ENCODE measurements around the gene KLHL2. TPM values are rescaled to one million over a fixed set of nuclear protein-coding genes. Genes with fewer than 3 reads are reported as not detected.
A peak's percentile ranks its signal among the peaks of the same experiment; 100 is the strongest.
"Not testable (repeated sequence)": the region's sequence is repeated elsewhere in the genome, so short reads cannot be mapped to it uniquely, and the experiment has no call there.

The KLHL2 gene
- total RNA-seq, 1 donor from 2014 or later, result 62.5 TPM

DNA sequence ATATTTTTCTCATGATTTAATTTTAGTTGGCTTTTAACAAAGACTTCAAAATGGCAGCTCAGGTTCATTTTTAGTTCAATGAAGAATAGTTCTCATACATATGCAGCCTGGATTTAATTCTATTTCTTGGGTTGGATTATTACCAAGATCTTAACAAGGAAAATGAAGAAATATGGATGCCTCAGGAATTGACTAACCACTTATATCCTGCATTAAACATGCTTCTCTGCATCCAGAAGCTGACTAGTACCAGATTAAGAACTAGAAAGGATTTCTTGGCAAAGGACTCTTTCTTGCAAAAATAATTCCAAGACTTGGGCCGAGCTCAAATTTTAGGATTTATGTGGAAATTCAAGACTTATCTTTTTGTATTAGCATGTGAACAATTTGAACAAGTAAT lies 5.6 kb upstream of the KLHL2 start:
- no peak for DNase-seq

DNA sequence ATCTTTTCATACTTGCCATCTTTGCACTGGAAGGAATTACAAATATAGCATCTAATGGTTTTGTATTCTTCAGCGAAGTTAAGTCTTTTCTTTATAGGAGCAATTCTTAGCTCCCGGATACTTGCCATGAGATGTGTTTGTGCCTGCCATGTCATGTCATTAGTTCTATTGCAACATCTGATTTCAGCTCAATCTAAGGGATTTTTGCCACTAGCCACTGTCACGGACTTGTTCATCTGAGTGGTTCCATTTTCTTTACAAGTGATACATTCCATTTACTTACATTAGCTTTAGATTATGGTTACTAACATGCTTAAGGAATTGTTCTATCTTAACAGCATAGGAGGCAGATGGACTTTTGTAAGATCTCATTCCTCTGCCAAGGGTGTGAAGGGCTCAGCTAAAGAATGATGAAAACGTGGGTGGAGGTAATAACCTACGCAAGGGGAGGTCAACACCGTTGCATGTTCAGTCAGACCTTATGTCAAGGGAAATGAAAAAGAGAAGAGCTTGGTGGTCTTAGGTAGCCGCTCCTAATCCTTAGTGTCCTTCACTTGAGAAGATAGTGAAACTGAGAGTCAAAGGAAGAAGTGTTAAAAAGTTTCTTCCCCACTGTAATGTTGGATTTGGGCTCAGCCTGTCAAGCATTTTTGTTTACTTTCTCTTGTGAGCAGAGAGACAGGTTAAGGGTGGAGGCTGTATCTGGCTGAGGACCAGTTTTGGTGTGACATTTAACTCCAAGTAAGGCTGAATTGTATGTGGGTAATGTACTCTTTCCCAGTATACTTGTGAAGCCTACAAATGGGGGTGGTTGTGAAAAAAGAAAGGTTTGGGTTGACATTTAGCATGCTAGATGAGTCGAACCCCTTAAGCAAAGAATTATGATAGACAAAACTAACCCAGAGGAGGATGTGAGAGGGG lies 3.6 kb upstream of the KLHL2 start:
- DNase-seq, result no peak

DNA sequence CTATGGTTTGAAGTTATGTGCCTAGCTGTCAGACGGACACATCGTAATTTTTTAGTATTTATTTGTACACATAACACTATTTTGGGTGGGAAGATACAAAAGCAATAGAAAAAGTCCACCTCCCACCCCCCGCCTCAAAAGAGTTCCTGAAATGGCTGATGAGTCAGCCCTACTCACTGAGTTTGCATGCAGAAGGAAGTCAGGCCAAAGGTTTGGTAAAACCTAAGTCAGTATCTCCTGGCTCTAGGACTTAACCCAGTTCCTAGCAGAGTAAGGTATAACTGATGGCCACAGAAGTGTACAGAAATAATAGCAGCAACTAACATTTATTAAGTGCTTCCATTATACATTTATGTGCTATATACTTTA lies 2.9 kb upstream of the KLHL2 start:
- DNase-seq, result no peak

DNA sequence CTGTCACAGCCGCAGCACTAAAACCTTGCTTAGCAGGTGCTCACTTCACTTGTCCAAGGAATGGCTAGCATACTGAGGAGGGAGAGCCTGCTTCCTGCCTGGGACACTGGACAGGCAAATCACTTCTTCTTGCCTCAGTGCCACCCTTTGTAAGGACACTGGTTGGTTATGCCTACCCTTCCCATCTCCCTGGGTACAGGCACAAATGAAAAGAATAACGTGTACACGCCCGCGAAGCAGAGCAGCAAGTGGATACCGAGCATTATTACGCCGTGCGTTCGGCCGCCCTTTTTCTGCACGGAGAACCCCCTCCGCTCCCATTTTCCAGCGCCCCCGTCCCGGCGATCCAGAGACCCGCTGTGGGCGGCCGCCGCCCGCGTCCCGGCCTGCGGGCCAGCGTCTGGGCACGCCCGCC lies 338 bp upstream of the KLHL2 start:
- DNase-seq, result peak; percentile 56

DNA sequence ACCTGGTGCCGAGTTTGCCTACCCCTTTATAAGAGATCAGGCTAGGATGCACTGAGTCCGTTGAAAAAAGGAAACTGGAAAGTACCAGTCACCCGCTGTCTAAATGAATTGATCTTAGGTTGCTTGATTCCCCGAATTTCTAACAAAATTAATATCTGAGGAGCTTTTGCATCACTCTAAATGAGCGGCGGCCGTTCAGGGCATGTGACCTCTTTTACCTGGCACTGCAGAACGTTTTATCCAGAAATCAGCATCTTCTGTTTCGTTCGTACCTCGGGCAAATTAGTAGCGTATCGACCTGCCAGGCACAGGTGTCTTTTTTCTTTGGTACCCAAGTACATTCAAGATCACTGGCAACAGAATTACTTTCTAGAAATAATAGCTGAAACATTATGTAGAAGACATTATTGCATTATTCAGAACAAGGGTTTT lies 876 bp downstream of the KLHL2 start:
- DNase-seq, result no peak

DNA sequence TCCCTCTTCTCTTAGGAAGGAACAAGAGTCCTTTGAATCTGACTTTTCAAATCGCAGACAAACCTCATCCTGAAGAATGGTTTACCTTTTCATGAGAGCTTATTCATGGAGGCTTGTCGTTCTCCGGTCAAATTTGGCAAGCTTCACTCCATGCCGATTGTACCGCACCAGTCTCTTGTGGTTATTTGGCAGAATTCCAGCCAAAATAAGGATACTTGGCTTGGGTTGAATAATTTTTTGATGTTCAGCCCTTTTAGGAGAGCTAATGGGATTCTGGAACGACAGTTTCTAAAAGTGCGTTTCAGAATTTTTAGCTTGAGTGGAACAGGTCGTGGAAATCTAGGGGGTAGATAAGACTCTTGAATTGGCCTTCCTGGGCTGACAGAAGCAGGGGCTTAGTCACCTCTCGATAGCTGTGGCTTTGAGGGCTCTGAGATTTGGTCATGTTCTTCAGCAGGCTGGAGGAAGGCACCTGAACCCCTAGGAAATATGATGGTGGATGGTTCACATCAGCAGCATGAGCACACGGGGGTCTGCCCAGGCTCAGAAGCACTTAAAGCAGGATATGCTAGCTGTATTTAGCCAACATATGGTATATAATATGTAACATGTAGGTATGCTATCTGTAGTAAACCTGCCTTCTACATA lies 1.5 kb downstream of the KLHL2 start:
- no peak for DNase-seq

DNA sequence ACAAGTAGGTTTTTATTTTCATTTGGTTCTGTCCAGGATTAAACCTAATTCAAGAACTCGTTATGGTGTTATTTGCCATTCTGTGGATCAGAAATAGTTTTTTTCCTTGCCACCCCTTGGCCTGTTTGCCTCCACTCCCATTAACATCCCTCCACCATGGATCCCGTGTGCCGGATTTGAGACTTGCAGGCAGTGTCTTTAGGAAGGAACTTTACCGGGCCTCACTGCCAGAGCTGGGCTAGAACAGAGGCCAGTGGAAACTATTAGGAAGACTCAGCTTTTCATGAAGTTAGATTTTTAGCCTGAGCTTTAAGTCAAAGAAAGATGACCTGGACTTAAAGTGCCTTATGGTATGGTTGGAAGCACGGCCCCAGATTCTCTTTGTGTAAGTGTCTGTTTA lies 2.4 kb downstream of the KLHL2 start:
- DNase-seq, result no peak

DNA sequence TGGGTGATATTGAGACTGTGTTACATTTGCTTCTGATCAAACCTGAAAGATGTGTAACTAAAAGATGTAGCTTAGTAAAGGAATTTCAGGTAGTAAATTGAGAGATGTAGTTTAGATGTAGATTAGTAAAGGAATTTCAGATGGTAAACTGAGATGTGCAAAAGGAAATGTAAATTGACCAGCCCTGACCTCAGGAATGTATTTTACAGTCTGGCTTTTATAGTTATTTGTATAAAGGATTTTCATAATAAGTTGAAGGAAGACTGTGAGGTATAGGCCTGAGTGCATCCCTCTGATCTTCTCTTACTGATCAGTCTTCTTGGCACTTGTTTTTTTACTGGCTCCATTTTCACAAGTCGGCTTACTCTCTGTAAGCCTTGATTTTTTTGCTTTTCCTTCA lies 3.2 kb downstream of the KLHL2 start:
- no peak for DNase-seq

DNA sequence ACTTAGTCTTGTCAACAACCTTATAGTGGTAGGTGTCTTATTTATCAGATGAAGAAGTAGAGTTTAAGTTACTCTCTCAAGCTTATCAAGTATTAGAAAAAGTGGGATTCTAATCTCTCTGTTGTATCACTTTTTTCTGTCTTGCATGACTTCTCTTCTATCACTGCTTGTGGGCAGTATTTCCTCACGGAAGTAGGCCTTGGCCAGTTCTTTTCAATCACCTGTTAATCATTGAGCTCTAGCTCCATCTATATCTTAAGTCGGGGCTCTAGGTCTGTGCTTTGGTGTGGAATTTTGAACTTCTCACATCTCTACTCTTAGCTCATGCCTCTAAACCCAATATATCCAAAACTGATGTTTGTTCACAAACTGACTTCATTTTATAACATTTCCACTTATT lies 5.3 kb downstream of the KLHL2 start:
- DNase-seq, result not testable (repeated sequence)

DNA sequence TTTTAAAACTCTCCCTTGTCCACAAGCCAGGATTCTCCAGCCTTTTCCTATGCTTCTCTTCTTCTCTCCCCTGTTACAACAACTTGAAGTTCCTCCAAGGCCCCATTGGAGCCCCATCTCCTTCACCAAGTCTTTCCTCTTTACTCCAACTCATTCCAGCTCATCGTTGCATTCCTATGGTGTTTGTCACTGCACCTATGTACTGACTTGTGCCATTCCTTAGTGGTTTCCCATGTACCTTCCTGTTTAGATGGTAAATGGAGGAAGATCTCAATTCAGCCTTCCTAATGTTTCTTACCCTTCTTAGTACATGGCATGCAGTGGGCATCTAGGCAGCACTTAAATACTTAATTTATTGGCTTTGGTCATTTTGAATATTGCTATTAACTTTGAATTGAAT lies 6.0 kb downstream of the KLHL2 start:
- not testable (repeated sequence) for DNase-seq

DNA sequence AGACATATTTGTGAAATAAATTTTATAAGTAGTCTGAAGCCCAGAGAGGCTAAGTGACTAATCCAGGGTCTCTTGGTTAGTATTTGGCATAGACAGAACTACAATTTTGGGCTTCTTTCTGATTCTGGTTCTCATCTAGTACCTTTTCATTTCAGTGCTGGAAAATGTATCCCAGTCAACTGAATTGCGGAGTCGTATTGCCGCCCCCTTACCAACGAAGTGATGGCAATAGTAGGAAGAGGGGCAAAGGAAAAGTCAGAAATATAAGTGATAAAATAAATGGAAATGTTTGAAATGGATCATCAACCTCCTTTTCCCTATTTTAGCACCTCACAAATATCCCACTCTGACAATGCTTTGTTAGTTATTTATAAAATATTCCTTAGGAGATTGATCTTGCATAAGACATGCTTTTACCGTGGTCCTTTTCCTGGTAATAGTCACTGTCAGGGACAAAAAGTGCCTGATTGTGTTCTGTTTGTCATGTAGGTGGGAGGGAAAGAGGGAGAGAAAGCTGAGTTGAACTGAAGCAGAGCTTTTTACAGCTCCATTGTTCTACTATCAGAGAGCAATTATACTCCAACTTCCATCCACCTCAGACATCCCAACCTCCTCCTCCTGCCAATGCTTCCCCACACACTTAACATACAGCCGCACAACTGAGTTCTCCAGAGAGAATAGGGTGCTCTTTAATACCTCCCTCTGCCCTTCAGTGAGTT lies 6.8 kb downstream of the KLHL2 start:
- not testable (repeated sequence) for DNase-seq

DNA sequence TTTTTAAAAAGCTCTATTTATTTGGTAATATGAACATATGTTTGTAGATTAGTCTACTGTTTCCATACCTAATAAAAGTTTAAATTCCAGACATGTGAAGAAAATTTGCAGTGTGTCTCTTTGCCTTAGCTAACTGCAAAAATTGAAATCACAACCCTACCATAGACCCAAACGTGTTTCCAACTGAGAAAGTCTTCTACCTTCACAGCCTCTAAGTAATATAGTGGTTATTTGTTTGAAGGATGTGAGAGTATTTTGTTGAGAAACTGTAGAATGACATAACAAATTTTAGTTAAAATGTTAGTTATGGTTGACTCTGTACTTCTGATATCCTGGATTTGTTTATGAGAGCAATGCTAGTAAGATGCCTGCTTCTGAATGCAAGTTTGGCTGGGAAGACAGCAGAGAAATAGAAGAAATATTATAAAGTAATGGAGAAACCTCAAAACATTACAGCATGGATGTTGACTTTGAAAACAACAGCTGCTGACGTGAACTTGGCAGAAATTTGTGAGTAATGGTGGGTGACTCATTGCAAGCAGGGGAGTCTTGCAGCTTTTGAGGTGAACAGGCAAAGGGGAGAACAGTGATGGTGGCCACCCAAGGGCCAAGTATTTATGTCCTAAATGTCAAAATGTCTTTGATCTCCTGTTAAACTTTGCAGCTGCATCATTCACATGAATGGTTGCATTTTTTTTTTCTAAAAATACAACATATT lies 7.8 kb downstream of the KLHL2 start:
- not testable (repeated sequence) for DNase-seq

DNA sequence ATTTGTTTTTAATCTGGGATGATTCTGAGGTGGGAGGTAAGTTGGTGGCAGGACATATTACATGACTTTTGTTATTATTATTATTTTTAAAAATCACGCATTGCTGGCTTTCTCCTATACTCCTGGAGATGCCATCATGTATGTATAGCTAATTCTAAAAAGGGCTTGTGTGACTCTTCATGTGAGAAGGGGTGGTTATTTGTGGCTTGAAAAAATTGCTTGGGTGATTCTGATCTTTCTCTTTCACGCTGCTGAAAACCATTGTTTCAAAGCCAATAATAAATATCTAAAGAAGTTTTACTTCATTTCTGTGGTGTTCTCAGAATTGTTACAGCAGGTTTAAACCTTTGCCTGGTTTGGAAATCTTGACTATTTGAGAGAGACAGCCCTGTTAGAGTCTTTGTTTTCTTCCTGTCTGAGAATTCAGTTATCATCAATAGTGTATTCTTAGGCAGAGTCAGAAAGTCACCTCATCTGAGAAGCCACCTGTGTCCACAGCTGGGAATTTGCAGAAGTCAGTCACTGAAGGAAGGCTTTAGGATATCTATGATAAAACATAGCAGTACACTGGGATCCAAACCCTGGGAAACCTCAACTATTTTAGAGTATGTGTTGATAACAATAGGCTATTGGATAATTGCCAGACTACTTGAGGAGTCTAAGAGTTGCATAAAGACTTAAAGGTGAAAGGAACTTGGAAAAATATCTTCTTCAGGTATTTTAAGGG lies 8.6 kb downstream of the KLHL2 start:
- DNase-seq, result not testable (repeated sequence)

DNA sequence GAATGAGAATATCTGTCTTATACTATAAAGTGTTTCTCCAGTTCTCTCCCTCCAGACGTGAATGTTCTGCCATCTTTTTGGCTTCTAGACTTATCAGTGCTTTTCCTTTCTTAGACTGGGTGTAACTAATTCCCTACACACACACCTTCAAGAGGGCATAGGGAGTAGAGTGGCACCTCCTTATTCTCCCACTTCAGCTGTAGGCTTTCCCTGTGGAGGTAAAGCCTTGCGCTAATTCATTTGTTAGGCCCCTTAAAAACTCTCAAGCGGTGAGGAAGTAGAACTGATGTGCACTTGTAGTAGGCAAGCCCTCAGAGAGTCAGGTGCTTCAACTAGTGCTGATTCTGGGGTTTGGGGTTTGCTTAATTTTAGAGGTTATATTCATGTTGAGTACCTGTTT lies 10.0 kb downstream of the KLHL2 start:
- DNase-seq, result no peak

DNA sequence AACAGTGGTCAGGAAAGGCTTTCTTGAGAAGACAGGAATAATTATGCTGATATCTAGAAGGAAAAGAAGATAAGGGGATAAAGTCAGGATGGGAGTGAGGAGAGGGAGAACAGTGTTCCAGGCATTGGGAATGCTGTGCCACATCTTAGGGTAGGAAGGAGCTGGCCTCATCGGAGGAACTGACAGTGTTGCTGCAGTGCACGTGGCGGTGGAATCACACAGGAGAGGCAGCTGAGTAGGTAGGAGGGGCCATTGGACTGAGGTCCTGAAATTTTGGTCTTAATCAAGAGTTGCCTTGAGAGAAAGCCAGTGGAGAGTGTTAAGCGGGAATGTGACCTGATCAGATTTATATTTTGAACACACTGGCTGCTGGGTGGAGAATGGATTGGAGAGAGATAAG lies 13.9 kb downstream of the KLHL2 start:
- not testable (repeated sequence) for DNase-seq

DNA sequence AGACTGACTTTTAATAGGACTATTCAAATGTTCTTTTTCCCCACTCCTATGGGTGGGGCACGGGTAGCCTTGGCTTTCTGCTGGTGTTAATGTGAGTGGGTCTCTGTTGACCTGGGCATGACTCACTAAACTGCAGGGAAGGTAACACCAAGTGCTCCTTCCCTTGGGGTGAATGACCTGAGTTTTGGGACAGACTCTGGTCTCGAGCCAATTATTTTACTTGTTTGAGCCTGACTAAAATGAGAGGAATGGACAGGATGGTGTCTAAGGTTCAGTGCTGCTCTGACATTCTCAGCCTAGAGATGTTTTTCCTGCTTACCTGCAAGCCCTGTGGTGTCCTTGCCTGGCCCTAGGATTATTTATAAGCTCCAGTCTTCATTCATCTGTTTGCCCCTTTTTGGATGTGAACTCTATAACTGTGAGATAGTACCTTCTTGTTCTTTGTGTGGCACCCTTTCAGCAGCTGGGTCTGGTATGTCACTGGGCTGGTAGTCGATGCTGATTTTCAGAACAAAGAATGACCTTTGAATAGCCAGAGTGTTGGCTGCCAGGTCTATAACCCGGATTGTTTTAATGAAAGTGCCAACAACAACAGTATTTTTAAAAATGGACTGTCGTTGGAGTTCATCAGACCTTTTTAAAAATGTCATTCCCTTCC lies 14.8 kb downstream of the KLHL2 start:
- not testable (repeated sequence) for DNase-seq

DNA sequence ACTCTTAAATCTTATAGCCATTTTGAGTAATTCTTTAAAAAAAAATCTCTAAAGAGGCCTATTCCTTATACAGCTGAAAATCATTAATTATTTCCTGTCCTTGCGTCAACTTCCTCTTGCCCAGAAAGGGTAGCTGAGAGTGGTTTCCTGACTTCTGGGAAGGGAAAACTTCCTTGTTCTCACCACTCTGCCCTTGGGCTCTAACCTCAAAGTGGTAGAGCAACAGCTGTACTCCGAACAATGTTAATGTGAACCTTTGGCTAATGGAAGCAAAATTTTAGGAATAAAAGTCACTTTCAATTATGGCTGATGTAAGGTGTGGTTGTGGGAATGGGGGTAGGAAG lies 15.3 kb downstream of the KLHL2 start:
- no peak for DNase-seq

DNA sequence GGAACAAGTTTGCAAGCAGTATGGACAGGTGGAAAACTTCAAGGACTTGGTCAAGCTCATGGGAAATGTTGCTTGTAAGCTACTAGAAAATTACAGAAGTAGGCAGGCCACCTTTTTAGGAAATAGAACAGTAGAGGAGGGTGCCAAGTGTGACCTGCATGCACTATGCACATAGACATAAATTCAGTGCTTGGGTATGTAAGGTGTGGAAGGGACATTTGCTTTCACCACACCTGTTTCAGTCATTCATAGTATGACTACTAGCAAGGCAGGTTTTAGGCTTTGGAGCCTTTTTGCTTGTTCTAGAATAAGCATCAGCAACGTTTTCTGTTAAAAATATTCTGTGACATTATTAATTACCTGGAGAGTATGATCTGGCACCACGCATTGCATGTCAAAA lies 20.0 kb downstream of the KLHL2 start:
- not testable (repeated sequence) for DNase-seq

DNA sequence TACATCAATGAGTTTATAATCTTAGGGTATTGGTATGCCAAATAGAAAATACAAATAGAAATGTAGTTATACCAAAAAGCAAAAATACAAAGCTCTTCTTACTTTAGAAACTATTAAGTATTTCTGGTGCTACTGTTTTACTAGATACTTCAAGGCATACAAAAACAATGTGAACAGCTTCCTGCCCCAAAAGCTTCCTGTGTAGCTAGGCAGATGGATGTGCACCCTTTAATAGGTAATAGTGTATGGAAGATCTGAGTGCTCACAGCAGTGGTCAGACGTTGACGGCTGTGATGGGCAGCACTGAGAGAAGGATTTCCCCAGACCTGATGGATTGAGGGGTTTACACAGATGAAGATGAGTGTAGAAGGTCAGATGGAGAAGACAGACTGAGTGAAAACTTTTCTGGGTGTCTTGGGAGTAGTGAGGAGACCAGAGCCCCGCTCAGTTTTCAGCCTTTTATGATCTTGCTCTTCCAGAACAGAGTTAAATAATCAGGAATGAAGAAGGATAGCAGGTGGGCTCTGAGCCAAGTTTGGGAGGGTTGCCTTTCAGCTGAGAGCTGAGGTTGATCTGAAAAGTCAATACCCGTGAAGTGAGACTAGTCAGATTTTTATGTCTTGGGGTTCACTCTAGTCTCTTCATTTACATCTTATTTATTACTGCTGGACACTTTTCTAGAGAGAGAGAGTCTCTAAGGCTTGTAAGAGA lies 22.3 kb downstream of the KLHL2 start:
- DNase-seq, result not testable (repeated sequence)

DNA sequence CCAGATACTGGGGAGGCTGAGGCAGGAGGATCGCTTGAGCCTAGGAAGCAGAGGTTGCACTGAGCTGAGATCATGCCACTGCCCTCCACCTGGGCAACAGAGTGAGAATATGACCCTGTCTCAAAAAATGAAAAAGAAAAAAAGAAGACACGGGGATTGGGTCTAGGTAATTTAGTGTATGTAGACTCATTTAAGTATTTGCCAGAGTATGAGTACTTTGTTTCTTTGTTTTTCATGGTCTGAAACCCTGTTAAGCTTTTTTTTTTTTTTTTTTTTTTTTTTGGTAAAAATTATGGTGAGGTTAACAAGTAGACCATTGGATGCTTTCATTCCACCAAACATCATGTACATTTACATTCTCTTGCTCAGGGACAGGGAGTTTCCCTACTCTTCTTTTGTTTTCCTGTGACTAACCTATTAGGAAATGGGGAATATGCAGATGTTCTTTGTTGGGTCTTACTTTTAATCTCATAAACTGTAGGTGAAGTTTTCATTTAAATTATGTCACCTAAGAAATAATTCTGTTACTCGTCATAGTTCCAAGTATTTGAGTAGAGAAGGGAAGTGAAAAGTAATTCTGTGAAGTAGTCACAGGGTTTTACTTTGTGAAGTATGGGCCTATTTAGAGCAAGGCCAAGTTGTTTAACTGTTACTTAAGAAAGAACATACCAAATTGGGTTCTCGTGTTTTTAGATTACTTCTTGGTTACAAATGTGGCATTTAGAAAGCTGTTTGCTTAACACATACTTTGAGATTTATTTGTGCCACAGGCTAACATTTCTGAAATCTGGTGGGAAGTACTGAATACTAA lies 25.5 kb downstream of the KLHL2 start:
- not testable (repeated sequence) for DNase-seq

Data from occipital lobe (tissue), 2 donors.